Measurements from ENCODE around the gene GLS. TPM values are rescaled to one million over a fixed set of nuclear protein-coding genes. Genes with fewer than 3 reads are reported as not detected.

Gene GLS
- total RNA-seq, 1 donor from 2014 or later, result 88.9 TPM

- Histone ChIP-seq H3K4me1 (no peaks in the 10 kb centered on the region), H3K27me3 (no peaks in the 10 kb centered on the region), H3K4me3 (no peak overlapping the region), H3K27ac (no peak overlapping the region), H3K36me3 (peaks cover 0 to 66% of the 10 kb centered on the region in 2 donors), H3K9me3 (no peaks in the 10 kb centered on the region)
- TF ChIP-seq CTCF (IDR thresholded peaks at IDR 0.05), result no peak
- no peak for TF ChIP-seq POLR2AphosphoS5 (IDR thresholded peaks at IDR 0.05; ENCODE audit: insufficient read depth in 1 of 2, low read depth in 1 of 2)
- TF ChIP-seq POLR2A (IDR thresholded peaks at IDR 0.05), result no peak
- DNase-seq (ENCODE audit: extremely low spot score in 2 of 2), result no peak
- intact Hi-C loops (cut with DNase I), result no loop called here
These were observed 92.2 kb downstream of the GLS start for GRCh38 chr2:190972846-190973245.

- no peaks in the 10 kb centered on the region for H3K27me3 ChIP-seq
- H3K27ac ChIP-seq, result no peak overlapping the region
- no peaks in the 10 kb centered on the region for H3K4me1 ChIP-seq
- no peak for DNase-seq (ENCODE audit: extremely low spot score in 2 of 2)
- H3K4me3 ChIP-seq, result no peak overlapping the region
- TF ChIP-seq CTCF (IDR thresholded peaks at IDR 0.05) (no peak), POLR2AphosphoS5 (IDR thresholded peaks at IDR 0.05; ENCODE audit: insufficient read depth in 1 of 2, low read depth in 1 of 2) (no peak), POLR2A (IDR thresholded peaks at IDR 0.05) (no peak)
- peaks cover 0 to 70% of the 10 kb centered on the region in 2 donors for H3K36me3 ChIP-seq
- intact Hi-C loops (cut with DNase I), result no loop called here
- no peaks in the 10 kb centered on the region for H3K9me3 ChIP-seq
These were observed 92.6 kb downstream of the GLS start for GRCh38 chr2:190973262-190973661.

- TF ChIP-seq POLR2A (IDR thresholded peaks at IDR 0.05), result no peak
- TF ChIP-seq CTCF (IDR thresholded peaks at IDR 0.05), result no peak
- no peak for TF ChIP-seq POLR2AphosphoS5 (IDR thresholded peaks at IDR 0.05; ENCODE audit: insufficient read depth in 1 of 2, low read depth in 1 of 2)
- Histone ChIP-seq H3K27me3 (no peaks in the 10 kb centered on the region), H3K9me3 (no peaks in the 10 kb centered on the region), H3K4me3 (no peak overlapping the region), H3K27ac (no peak overlapping the region), H3K36me3 (peaks cover 0 to 77% of the 10 kb centered on the region in 2 donors), H3K4me1 (no peaks in the 10 kb centered on the region)
- intact Hi-C loops (cut with DNase I), result no loop called here
- DNase-seq (ENCODE audit: extremely low spot score in 2 of 2), result no peak
These were observed 93.4 kb downstream of the GLS start for GRCh38 chr2:190973726-190974628.

GRCh38 chr2:190974629-190975361 lies 94.2 kb downstream of the GLS start:
- no peak for DNase-seq (ENCODE audit: extremely low spot score in 2 of 2)
- intact Hi-C loops (cut with DNase I), result no loop called here
- Histone ChIP-seq H3K4me1 (no peaks in the 10 kb centered on the region), H3K27ac (no peak overlapping the region), H3K4me3 (no peak overlapping the region), H3K36me3 (peaks cover 0 to 85% of the 10 kb centered on the region in 2 donors), H3K27me3 (no peaks in the 10 kb centered on the region), H3K9me3 (no peaks in the 10 kb centered on the region)
- TF ChIP-seq CTCF (IDR thresholded peaks at IDR 0.05), result no peak
- no peak for TF ChIP-seq POLR2AphosphoS5 (IDR thresholded peaks at IDR 0.05; ENCODE audit: insufficient read depth in 1 of 2, low read depth in 1 of 2)
- no peak for TF ChIP-seq POLR2A (IDR thresholded peaks at IDR 0.05)

Data from vagina (tissue), 2 donors.